Trophoblast cell (in vitro differentiated cells and primary cell): Measurements from ENCODE around the gene GNAI3.

Experiments used
- DNase-seq, 2 donors: peaks; one replicate each; pipeline ENCODE4 v3.0.0-alpha.2; 2016
- H2AFZ ChIP-seq: 2 replicates; pipeline ENCODE4 v1.6.1; 2013; ENCODE audit warnings: low read length, moderate library complexity, mild to moderate bottlenecking; ENCODE audit not compliant: insufficient read depth, poor library complexity
- H2AK5ac ChIP-seq: 2 replicates; pipeline ENCODE4 v1.6.1; 2013; ENCODE audit warnings: mild to moderate bottlenecking, low read length
- H2BK120ac ChIP-seq: 2 replicates; pipeline ENCODE4 v1.6.1; 2013; ENCODE audit warnings: low read length, mild to moderate bottlenecking, moderate library complexity; ENCODE audit not compliant: insufficient read depth, poor library complexity
- H2BK12ac ChIP-seq: 2 replicates; pipeline ENCODE4 v1.6.1; 2013; ENCODE audit warnings: mild to moderate bottlenecking, low read length, moderate library complexity
- H2BK5ac ChIP-seq: 2 replicates; pipeline ENCODE4 v1.6.1; 2013; ENCODE audit warnings: low read length, low read depth, moderate library complexity, mild to moderate bottlenecking; ENCODE audit not compliant: poor library complexity
- H3K14ac ChIP-seq: 2 replicates; pipeline ENCODE4 v1.6.1; 2013; ENCODE audit warnings: mild to moderate bottlenecking, low read length
- H3K18ac ChIP-seq: 2 replicates; pipeline ENCODE4 v1.6.1; 2013; ENCODE audit warnings: mild to moderate bottlenecking, low read length
- H3K23ac ChIP-seq: 2 replicates; pipeline ENCODE4 v1.6.1; 2013; ENCODE audit warnings: low read length
- H3K27ac ChIP-seq: 2 replicates; pipeline ENCODE4 v1.5.1; 2013; ENCODE audit warnings: low read depth, mild to moderate bottlenecking, inconsistent platforms, low read length, moderate library complexity
- H3K27me3 ChIP-seq: 2 replicates; pipeline ENCODE4 v1.6.1; 2013; ENCODE audit warnings: inconsistent platforms, mild to moderate bottlenecking, low read length, moderate library complexity; ENCODE audit not compliant: insufficient read depth
- H3K36me3 ChIP-seq, 2 experiments: 1 replicate in 1 of 2; 2 replicates in 1 of 2; pipeline ENCODE4 v1.6.1; 2013; ENCODE audit warnings: low read length in 2 of 2, mild to moderate bottlenecking in 2 of 2, moderate library complexity in 1 of 2; ENCODE audit not compliant: insufficient read depth in 2 of 2, control insufficient read depth in 1 of 2
- H3K4ac ChIP-seq: 2 replicates; pipeline ENCODE4 v1.6.1; 2013; ENCODE audit warnings: low read depth, mild to moderate bottlenecking, low read length, moderate library complexity
- H3K4me1 ChIP-seq, 2 experiments: 1 replicate in 1 of 2; 2 replicates in 1 of 2; pipeline ENCODE4 v1.6.1; 2013; ENCODE audit warnings: low read length in 2 of 2, mild to moderate bottlenecking in 2 of 2, moderate library complexity in 1 of 2; ENCODE audit not compliant: insufficient read depth in 2 of 2, control insufficient read depth in 1 of 2
- H3K4me2 ChIP-seq: 2 replicates; pipeline ENCODE4 v1.6.1; 2013; ENCODE audit warnings: inconsistent platforms, mild to moderate bottlenecking, low read length, moderate library complexity
- H3K4me3 ChIP-seq: 2 replicates; pipeline ENCODE4 v1.5.1; 2013; ENCODE audit warnings: mild to moderate bottlenecking, low read depth, low read length, inconsistent platforms
- H3K79me1 ChIP-seq: one replicate; pipeline ENCODE4 v1.6.1; 2013; ENCODE audit warnings: low read length
- H3K79me2 ChIP-seq: 2 replicates; pipeline ENCODE4 v1.6.1; 2013; ENCODE audit warnings: low read length, mild to moderate bottlenecking; ENCODE audit not compliant: control insufficient read depth, insufficient read depth, poor library complexity
- H3K9ac ChIP-seq: 2 replicates; pipeline ENCODE4 v1.6.1; 2013; ENCODE audit warnings: mild to moderate bottlenecking, low read length
- H3K9me3 ChIP-seq: 2 replicates; pipeline ENCODE4 v1.6.1; 2013; ENCODE audit warnings: low read depth, mild to moderate bottlenecking, control low read depth, inconsistent platforms, low read length; ENCODE audit not compliant: insufficient read depth
- H4K12ac ChIP-seq: 2 replicates; pipeline ENCODE4 v1.6.1; 2013; ENCODE audit warnings: low read depth, mild to moderate bottlenecking, low read length, moderate library complexity
- H4K8ac ChIP-seq: 2 replicates; pipeline ENCODE4 v1.6.1; 2013; ENCODE audit warnings: low read depth, mild to moderate bottlenecking, low read length, moderate library complexity
- H4K91ac ChIP-seq: one replicate; pipeline ENCODE4 v1.6.1; 2013; ENCODE audit warnings: low read depth, mild to moderate bottlenecking, low read length, moderate library complexity
- WGBS: extraction: QIAGEN DNeasy Blood & Tissue Kit; methylation state at CpG from one replicate; pipeline ENCODE4 v1.1.7; 2013; ENCODE audit warnings: missing lambda C conversion rate; ENCODE audit not compliant: insufficient read length, insufficient coverage; ENCODE audit errors: extremely low coverage; 5-methylcytosine and 5-hydroxymethylcytosine counted together

GNAI3 gene

GRCh38 chr1:109630898-109631512 lies 82.6 kb downstream of the GNAI3 start:
- Histone ChIP-seq H4K91ac (no peak overlapping the region), H3K9ac (no peak overlapping the region), H3K79me1 (no peaks in the 10 kb centered on the region), H3K4me1 (peaks cover 2% of the 10 kb centered on the region in 2 experiments), H4K12ac (no peak overlapping the region), H2AFZ (no peak overlapping the region), H2AK5ac (no peak overlapping the region), H3K27me3 (no peaks in the 10 kb centered on the region), H3K36me3 (peaks cover 56 to 57% of the 10 kb centered on the region in 2 experiments), H2BK5ac (no peak overlapping the region), H3K4me3 (no peak overlapping the region), H3K23ac (no peak overlapping the region), H2BK120ac (no peak overlapping the region), H4K8ac (no peak overlapping the region), H3K4me2 (no peak overlapping the region), H3K4ac (no peak overlapping the region), H3K9me3 (no peaks in the 10 kb centered on the region), H3K14ac (no peak overlapping the region), H2BK12ac (no peak overlapping the region), H3K18ac (no peak overlapping the region), H3K79me2 (no peaks in the 10 kb centered on the region), H3K27ac (no peak overlapping the region)
- no peak for DNase-seq
- no CpG with 5 or more reads among the region's 14 CpGs for WGBS

GRCh38 chr1:109631513-109632505 lies 83.4 kb downstream of the GNAI3 start:
- H3K9me3 ChIP-seq: no peaks in the 10 kb centered on the region
- H4K91ac ChIP-seq: no peak overlapping the region
- H3K27me3 ChIP-seq: no peaks in the 10 kb centered on the region
- H3K4me3 ChIP-seq: no peak overlapping the region
- H3K4me2 ChIP-seq: no peak overlapping the region
- no peak overlapping the region for H4K12ac ChIP-seq
- no peak overlapping the region for H2AK5ac ChIP-seq
- H3K23ac ChIP-seq: no peak overlapping the region
- no peak for DNase-seq
- no peak overlapping the region for H2BK120ac ChIP-seq
- H2BK12ac ChIP-seq: no peak overlapping the region
- H3K27ac ChIP-seq: no peak overlapping the region
- H3K9ac ChIP-seq: no peak overlapping the region
- H3K14ac ChIP-seq: no peak overlapping the region
- no peak overlapping the region for H3K18ac ChIP-seq
- H3K79me2 ChIP-seq: no peaks in the 10 kb centered on the region
- peaks cover 48 to 51% of the 10 kb centered on the region in 2 experiments for H3K36me3 ChIP-seq
- no peaks in the 10 kb centered on the region for H3K79me1 ChIP-seq
- no peak overlapping the region for H4K8ac ChIP-seq
- WGBS: no CpG with 5 or more reads among the region's 16 CpGs
- H2AFZ ChIP-seq: no peak overlapping the region
- H3K4ac ChIP-seq: no peak overlapping the region
- H3K4me1 ChIP-seq: peaks cover 3 to 9% of the 10 kb centered on the region in 2 experiments
- no peak overlapping the region for H2BK5ac ChIP-seq

GRCh38 chr1:109632671-109633346 lies 84.4 kb downstream of the GNAI3 start:
- Histone ChIP-seq H3K14ac (no peak overlapping the region), H3K4ac (no peak overlapping the region), H4K12ac (no peak overlapping the region), H3K18ac (no peak overlapping the region), H4K8ac (no peak overlapping the region), H3K27ac (no peak overlapping the region), H3K4me2 (no peak overlapping the region), H3K9ac (no peak overlapping the region), H3K4me1 (peaks cover 3 to 9% of the 10 kb centered on the region in 2 experiments), H2AK5ac (no peak overlapping the region), H3K36me3 (peaks cover 38 to 41% of the 10 kb centered on the region in 2 experiments), H3K9me3 (no peaks in the 10 kb centered on the region), H2AFZ (no peak overlapping the region), H3K79me2 (no peaks in the 10 kb centered on the region), H2BK5ac (no peak overlapping the region), H4K91ac (no peak overlapping the region), H2BK120ac (no peak overlapping the region), H3K79me1 (no peaks in the 10 kb centered on the region), H2BK12ac (no peak overlapping the region), H3K23ac (no peak overlapping the region), H3K4me3 (no peak overlapping the region), H3K27me3 (no peaks in the 10 kb centered on the region)
- no CpG with 5 or more reads among the region's 5 CpGs for WGBS
- no peak for DNase-seq

GRCh38 chr1:109634292-109634691 lies 85.9 kb downstream of the GNAI3 start:
- H3K9ac ChIP-seq: no peak overlapping the region
- no CpG with 5 or more reads among the region's 6 CpGs for WGBS

More at GRCh38 chr1:109634292-109634691, 85.9 kb downstream of the GNAI3 start:
- Histone ChIP-seq H3K14ac (no peak overlapping the region), H3K79me2 (no peaks in the 10 kb centered on the region), H3K4me1 (peaks cover 3 to 9% of the 10 kb centered on the region in 2 experiments), H4K8ac (no peak overlapping the region), H3K4me2 (no peak overlapping the region), H2BK12ac (no peak overlapping the region), H4K91ac (no peak overlapping the region), H3K18ac (no peak overlapping the region), H2BK5ac (no peak overlapping the region), H2AFZ (no peak overlapping the region), H3K23ac (no peak overlapping the region), H2AK5ac (no peak overlapping the region), H3K36me3 (peaks cover 23 to 26% of the 10 kb centered on the region in 2 experiments), H3K27me3 (no peaks in the 10 kb centered on the region), H3K79me1 (no peaks in the 10 kb centered on the region), H3K4me3 (no peak overlapping the region), H3K4ac (no peak overlapping the region), H3K9me3 (no peaks in the 10 kb centered on the region), H3K27ac (no peak overlapping the region), H2BK120ac (no peak overlapping the region), H4K12ac (no peak overlapping the region)
- no peak for DNase-seq
